Measurements from ENCODE around the gene BANP.

DNA sequence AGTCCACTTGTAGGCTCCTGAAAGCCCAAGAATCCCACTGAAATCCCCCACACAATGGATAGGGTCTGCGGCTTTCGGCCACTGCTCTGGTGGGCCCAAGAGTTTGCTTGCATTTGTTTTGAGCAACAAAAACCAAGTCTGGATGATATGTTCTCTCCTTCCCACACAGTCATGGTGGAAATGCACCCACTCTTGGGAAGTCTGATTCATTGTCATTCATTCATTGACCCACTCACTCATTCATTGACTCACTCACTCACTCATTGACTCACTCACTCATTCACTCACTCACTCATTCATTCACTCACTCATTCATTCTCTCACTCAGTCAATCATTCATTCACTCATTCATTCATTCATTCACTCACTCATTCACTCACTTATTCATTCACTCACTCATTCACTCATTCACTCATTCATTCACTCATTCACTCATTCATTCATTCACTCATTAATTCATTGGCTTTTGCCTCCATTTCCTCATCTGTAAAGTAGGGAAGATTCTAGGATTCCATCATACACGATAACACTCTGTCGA is 12.8 kb upstream of the BANP start:
- no peak for TF ChIP-seq EZH2 (IDR thresholded peaks at IDR 0.05; ENCODE audit: low read length, unreplicated experiment)
- TF ChIP-seq, protein P1, sequence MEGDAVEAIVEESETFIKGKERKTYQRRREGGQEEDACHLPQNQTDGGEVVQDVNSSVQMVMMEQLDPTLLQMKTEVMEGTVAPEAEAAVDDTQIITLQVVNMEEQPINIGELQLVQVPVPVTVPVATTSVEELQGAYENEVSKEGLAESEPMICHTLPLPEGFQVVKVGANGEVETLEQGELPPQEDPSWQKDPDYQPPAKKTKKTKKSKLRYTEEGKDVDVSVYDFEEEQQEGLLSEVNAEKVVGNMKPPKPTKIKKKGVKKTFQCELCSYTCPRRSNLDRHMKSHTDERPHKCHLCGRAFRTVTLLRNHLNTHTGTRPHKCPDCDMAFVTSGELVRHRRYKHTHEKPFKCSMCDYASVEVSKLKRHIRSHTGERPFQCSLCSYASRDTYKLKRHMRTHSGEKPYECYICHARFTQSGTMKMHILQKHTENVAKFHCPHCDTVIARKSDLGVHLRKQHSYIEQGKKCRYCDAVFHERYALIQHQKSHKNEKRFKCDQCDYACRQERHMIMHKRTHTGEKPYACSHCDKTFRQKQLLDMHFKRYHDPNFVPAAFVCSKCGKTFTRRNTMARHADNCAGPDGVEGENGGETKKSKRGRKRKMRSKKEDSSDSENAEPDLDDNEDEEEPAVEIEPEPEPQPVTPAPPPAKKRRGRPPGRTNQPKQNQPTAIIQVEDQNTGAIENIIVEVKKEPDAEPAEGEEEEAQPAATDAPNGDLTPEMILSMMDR (conservative IDR thresholded peaks at IDR 0.05; ENCODE audit: low read depth, low read length): no peak
- TF ChIP-seq EZH2phosphoT487 (IDR thresholded peaks at IDR 0.05; ENCODE audit: borderline replicate concordance, low read length): no peak

All from PC-3 (cell line).